Measurements from ENCODE around the gene MKS1. TPM values are rescaled to one million over a fixed set of nuclear protein-coding genes. Genes with fewer than 3 reads are reported as not detected.

The MKS1 gene
- 10 to 100 TPM in 2 of 6 donors, 1 to 10 TPM in 4; 5.8 to 16.0 (median 7.3) TPM for total RNA-seq
- 10 to 100 TPM; 12.7 to 16.1 TPM for polyA plus RNA-seq

GRCh38 chr17:58219007-58219788 is at the start of gene MKS1:
Gene MKS1, minus strand, starts transcription at chr17:58219255. Its CDS starts 25 bp downstream, at chr17:58219230.
- Histone ChIP-seq H3K27me3 (no peaks in the 10 kb centered on the region), H3K9me3 (no peaks in the 10 kb centered on the region), H3K27ac (peak within 1 kb of the TSS; percentile 29 to 77 (median 67)), H3K4me3 (peak within 1 kb of the TSS; percentile 57 to 80 (median 64)), H3K36me3 (no peaks in the 10 kb centered on the region), H3K4me1 (peaks cover 0 to 6% (median 5%) of the 10 kb centered on the region in 3 donors)
- ATAC-seq, result peak; percentile 98 to 100 (median 100)
- peak; percentile 92 to 99 (median 96) for DNase-seq
- WGBS, 2 donors, result 1 to 2% methylated on average over 54 to 56 of the region's 56 CpGs
- TF ChIP-seq CTCF (IDR thresholded peaks at IDR 0.05), result peak; percentile 63 to 77 (median 70)
- intact Hi-C loops (cut with DNase I), result no loop called here
- FAIRE-seq, result no peak

- Histone ChIP-seq H3K27ac (no peak overlapping the region), H3K27me3 (no peaks in the 10 kb centered on the region), H3K4me1 (no peaks in the 10 kb centered on the region), H3K4me3 (no peak overlapping the region), H3K36me3 (no peaks in the 10 kb centered on the region), H3K9me3 (no peaks in the 10 kb centered on the region)
- intact Hi-C loops (cut with DNase I), result no loop called here
- FAIRE-seq (no peak), DNase-seq (peak in 1 of 6 donors; percentile 16), ATAC-seq (no peak)
- no peak for TF ChIP-seq CTCF (IDR thresholded peaks at IDR 0.05)
- WGBS, 2 donors, result 78 to 88% methylated on average over 12 of the region's 12 CpGs
Observed at GRCh38 chr17:58268326-58268725, 49.3 kb upstream of the MKS1 start.

GRCh38 chr17:58267347-58268324 is 48.6 kb upstream of the MKS1 start:
- Histone ChIP-seq H3K4me1 (no peaks in the 10 kb centered on the region), H3K27me3 (no peaks in the 10 kb centered on the region), H3K27ac (no peak overlapping the region), H3K36me3 (no peaks in the 10 kb centered on the region), H3K4me3 (no peak overlapping the region), H3K9me3 (no peaks in the 10 kb centered on the region)
- ATAC-seq, result no peak
- DNase-seq, result peak in 1 of 6 donors; percentile 35
- 67 to 82% methylated on average over 22 of the region's 22 CpGs for WGBS, 2 donors
- FAIRE-seq, result no peak
- no peak for TF ChIP-seq CTCF (IDR thresholded peaks at IDR 0.05)
- intact Hi-C loops (cut with DNase I), result no loop called here

GRCh38 chr17:58265902-58266875 is 47.1 kb upstream of the MKS1 start:
- H3K27ac ChIP-seq, result no peak overlapping the region
- H3K27me3 ChIP-seq, result no peaks in the 10 kb centered on the region
- no peak overlapping the region for H3K4me3 ChIP-seq
- H3K9me3 ChIP-seq, result no peaks in the 10 kb centered on the region
- no peaks in the 10 kb centered on the region for H3K36me3 ChIP-seq
- FAIRE-seq (no peak), DNase-seq (peak in 1 of 6 donors; percentile 2), ATAC-seq (no peak)
- H3K4me1 ChIP-seq, result no peaks in the 10 kb centered on the region
- 93 to 96% methylated on average over 7 of the region's 7 CpGs for WGBS, 2 donors
- intact Hi-C loops (cut with DNase I), result no loop called here
- no peak for TF ChIP-seq CTCF (IDR thresholded peaks at IDR 0.05)

All from pancreas (tissue), 10 donors.